Astrocyte (in vitro differentiated cells and primary cell): ENCODE results near the gene KCNG2. TPM values are rescaled to one million over a fixed set of nuclear protein-coding genes. Genes with fewer than 3 reads are reported as not detected.
"Not testable (repeated sequence)": the region's sequence is repeated elsewhere in the genome, so short reads cannot be mapped to it uniquely, and the experiment has no call there.

ENCODE experiments used
- DNase-seq: peaks from one replicate; pipeline ENCODE4 v3.0.0-alpha.2; 2010; ENCODE audit warnings: low read depth
- FAIRE-seq: peaks from 2 replicates; lab custom pipeline; 2011; peaks lifted over from hg19 to GRCh38; lab: Jason Lieb, UNC
- H2AFZ ChIP-seq: 2 replicates; pipeline ENCODE4 v1.6.0; 2012; ENCODE audit warnings: low read depth, low read length, inconsistent platforms
- H3K27ac ChIP-seq: 2 replicates; pipeline ENCODE4 v1.5.1; 2011; ENCODE audit warnings: low read depth, low read length, inconsistent platforms
- H3K27me3 ChIP-seq: 2 replicates; pipeline ENCODE4 v1.6.0; 2011; ENCODE audit warnings: low read length, inconsistent platforms; ENCODE audit not compliant: insufficient read depth
- H3K36me3 ChIP-seq: 2 replicates; pipeline ENCODE4 v1.5.1; 2011; ENCODE audit warnings: low read length, inconsistent platforms; ENCODE audit not compliant: insufficient read depth
- H3K4me1 ChIP-seq: 2 replicates; pipeline ENCODE4 v1.5.1; 2011; ENCODE audit warnings: low read length, inconsistent platforms; ENCODE audit not compliant: insufficient read depth
- H3K4me2 ChIP-seq: 2 replicates; pipeline ENCODE4 v1.6.0; 2012; ENCODE audit warnings: low read length, inconsistent platforms
- H3K4me3 ChIP-seq: 2 replicates; pipeline ENCODE4 v1.5.1; 2011; ENCODE audit warnings: low read depth, mild to moderate bottlenecking, low read length, inconsistent platforms; ENCODE audit not compliant: insufficient read depth
- H3K79me2 ChIP-seq: 2 replicates; pipeline ENCODE4 v1.6.0; 2012; ENCODE audit warnings: mild to moderate bottlenecking, low read length, inconsistent platforms; ENCODE audit not compliant: insufficient read depth
- H3K9ac ChIP-seq: 2 replicates; pipeline ENCODE4 v1.6.0; 2012; ENCODE audit warnings: mild to moderate bottlenecking, low read length, inconsistent platforms
- H3K9me3 ChIP-seq: 2 replicates; pipeline ENCODE4 v1.5.1; 2012; ENCODE audit warnings: low read depth, mild to moderate bottlenecking, low read length, inconsistent platforms; ENCODE audit not compliant: insufficient read depth
- H4K20me1 ChIP-seq: 2 replicates; pipeline ENCODE4 v1.6.0; 2012; ENCODE audit warnings: low read length, inconsistent platforms; ENCODE audit not compliant: insufficient read depth
- H3K27ac Mint-ChIP-seq: one replicate; pipeline ENCODE4 v1.8.0; 2021; ENCODE audit warnings: mild to moderate bottlenecking, mixed read lengths; ENCODE audit not compliant: unreplicated experiment
- H3K27me3 Mint-ChIP-seq: one replicate; pipeline ENCODE4 v1.8.0; 2021; ENCODE audit warnings: low read depth, mixed read lengths; ENCODE audit not compliant: unreplicated experiment
- H3K36me3 Mint-ChIP-seq: one replicate; pipeline ENCODE4 v1.8.0; 2021; ENCODE audit warnings: low read depth, mixed read lengths; ENCODE audit not compliant: unreplicated experiment
- H3K4me1 Mint-ChIP-seq: one replicate; pipeline ENCODE4 v1.8.0; 2021; ENCODE audit warnings: low read depth, mixed read lengths; ENCODE audit not compliant: unreplicated experiment
- H3K4me3 Mint-ChIP-seq: one replicate; pipeline ENCODE4 v1.8.0; 2021; ENCODE audit warnings: mild to moderate bottlenecking, moderate library complexity, mixed read lengths; ENCODE audit not compliant: unreplicated experiment
- H3K9me3 Mint-ChIP-seq: one replicate; pipeline ENCODE4 v1.8.0; 2021; ENCODE audit warnings: mild to moderate bottlenecking, mixed read lengths; ENCODE audit not compliant: unreplicated experiment
- EZH2 ChIP-seq: IDR thresholded peaks from 2 replicates; pipeline ENCODE4 v1.6.1; 2012; ENCODE audit warnings: mild to moderate bottlenecking, low read length, inconsistent platforms; ENCODE audit not compliant: insufficient read depth
- total RNA-seq: library from RNA; stranded (reverse); gene quantifications from 2 replicates; pipeline ENCODE4 v1.2.1, GENCODE V29; 2021
- TF ChIP-seq, protein P1 (sequence below): IDR thresholded peaks from 2 replicates; pipeline ENCODE4 v1.5.1; 2011; ENCODE audit warnings: low read depth, mild to moderate bottlenecking, inconsistent platforms, low read length, moderate library complexity; ENCODE audit not compliant: insufficient read depth

The KCNG2 gene
- total RNA-seq, 1 donor from 2014 or later: 0.16 TPM

DNA sequence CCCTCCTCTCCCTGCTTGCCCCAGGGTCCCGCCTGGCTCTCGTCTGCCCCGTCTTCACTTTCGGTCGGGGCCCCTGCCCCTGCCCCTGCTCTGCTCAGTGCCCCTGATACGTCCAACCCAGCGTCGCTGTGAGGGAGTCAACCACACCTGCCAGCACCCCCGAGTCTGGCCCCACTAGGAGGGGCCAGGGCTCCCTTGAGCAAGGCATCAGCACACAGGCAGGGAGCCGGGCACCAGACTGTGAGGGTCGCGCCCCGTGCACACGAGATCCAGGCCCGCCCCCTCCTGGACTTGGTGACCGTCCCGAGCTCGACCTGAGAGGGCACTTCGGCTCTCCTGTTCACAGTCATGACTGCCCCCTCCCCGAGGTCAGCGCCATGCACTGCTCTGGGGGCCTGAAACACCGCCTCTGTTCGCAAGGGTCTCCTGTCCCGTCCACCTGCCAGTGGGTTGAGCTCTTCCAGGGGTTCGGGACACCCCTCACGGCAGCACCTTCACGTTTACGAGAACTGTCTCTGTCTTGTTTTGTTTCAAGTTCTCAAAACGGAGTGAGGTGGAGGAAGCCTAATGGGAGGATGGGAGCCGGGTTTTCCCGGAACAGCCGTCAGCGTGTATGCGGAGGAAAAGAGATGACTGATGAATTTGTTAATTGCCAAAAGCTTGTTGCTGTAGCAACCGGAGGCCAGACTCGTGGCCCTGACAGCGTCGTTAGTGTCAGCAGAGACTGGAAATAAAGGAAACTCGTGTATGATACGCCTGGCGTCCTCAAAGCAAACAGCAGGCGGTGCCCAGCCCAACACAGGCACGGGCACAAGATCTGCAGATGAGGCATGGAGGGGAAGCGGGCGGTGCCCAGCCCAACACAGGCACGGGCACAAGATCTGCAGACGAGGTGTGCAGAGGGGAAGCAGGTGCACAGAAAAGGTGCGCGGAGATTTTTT, 48.2 kb upstream of the KCNG2 start:
- no peaks in the 10 kb centered on the region for H3K27me3 Mint-ChIP-seq
- Histone ChIP-seq H2AFZ (no peak overlapping the region), H3K4me1 (no peaks in the 10 kb centered on the region), H3K4me3 (no peak overlapping the region), H3K27me3 (no peaks in the 10 kb centered on the region), H3K79me2 (no peaks in the 10 kb centered on the region), H4K20me1 (peaks cover 18% of the 10 kb centered on the region), H3K36me3 (no peaks in the 10 kb centered on the region), H3K27ac (no peak overlapping the region), H3K9me3 (no peaks in the 10 kb centered on the region), H3K9ac (no peak overlapping the region), H3K4me2 (no peak overlapping the region)
- TF ChIP-seq EZH2: no peak
- TF ChIP-seq, protein P1, sequence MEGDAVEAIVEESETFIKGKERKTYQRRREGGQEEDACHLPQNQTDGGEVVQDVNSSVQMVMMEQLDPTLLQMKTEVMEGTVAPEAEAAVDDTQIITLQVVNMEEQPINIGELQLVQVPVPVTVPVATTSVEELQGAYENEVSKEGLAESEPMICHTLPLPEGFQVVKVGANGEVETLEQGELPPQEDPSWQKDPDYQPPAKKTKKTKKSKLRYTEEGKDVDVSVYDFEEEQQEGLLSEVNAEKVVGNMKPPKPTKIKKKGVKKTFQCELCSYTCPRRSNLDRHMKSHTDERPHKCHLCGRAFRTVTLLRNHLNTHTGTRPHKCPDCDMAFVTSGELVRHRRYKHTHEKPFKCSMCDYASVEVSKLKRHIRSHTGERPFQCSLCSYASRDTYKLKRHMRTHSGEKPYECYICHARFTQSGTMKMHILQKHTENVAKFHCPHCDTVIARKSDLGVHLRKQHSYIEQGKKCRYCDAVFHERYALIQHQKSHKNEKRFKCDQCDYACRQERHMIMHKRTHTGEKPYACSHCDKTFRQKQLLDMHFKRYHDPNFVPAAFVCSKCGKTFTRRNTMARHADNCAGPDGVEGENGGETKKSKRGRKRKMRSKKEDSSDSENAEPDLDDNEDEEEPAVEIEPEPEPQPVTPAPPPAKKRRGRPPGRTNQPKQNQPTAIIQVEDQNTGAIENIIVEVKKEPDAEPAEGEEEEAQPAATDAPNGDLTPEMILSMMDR: no peak
- DNase-seq (peak; percentile 29), FAIRE-seq (no peak)
- no peak overlapping the region for H3K27ac Mint-ChIP-seq
- no peak overlapping the region for H3K4me3 Mint-ChIP-seq
- peaks cover under 1% of the 10 kb centered on the region for H3K9me3 Mint-ChIP-seq
- H3K4me1 Mint-ChIP-seq: no peaks in the 10 kb centered on the region
- H3K36me3 Mint-ChIP-seq: peaks cover 14% of the 10 kb centered on the region

DNA sequence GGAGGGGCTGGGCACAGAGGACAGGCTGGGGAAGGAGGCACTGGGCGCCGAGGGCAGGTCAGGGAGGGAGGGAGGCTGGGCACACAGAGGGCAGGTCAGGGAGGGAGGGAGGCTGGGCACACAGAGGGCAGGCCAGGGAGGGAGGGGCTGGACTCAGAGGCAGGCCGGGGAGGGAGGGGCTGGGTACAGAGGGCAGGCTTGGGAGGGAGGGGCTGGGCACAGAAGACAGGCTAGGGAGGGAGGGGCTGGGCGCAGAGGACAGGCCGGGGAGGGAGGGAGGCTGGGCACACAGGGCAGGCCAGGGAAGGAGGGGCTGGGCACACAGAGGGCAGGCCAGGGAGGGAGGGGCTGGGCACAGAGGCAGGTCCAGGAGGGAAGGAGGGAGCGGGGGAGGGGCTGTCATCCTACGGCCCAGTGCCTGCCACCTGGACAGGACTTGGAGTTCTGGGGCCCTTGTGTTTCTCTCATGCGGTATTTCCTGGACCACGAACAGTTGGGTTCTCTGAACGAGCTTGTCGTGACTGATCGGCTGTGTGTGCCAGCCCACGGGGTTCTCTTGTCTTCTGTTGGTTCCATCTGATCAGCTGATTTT, 46.7 kb upstream of the KCNG2 start:
- Mint-ChIP-seq H3K9me3 (no peaks in the 10 kb centered on the region), H3K4me1 (no peaks in the 10 kb centered on the region), H3K36me3 (peaks cover 15% of the 10 kb centered on the region), H3K4me3 (no peak overlapping the region), H3K27ac (no peak overlapping the region), H3K27me3 (no peaks in the 10 kb centered on the region)
- no peak overlapping the region for H3K4me3 ChIP-seq
- H3K9me3 ChIP-seq: no peaks in the 10 kb centered on the region
- no peaks in the 10 kb centered on the region for H3K36me3 ChIP-seq
- H3K4me1 ChIP-seq: no peaks in the 10 kb centered on the region
- H3K79me2 ChIP-seq: no peaks in the 10 kb centered on the region
- no peaks in the 10 kb centered on the region for H3K27me3 ChIP-seq
- DNase-seq (no peak), FAIRE-seq (no peak)
- no peak overlapping the region for H2AFZ ChIP-seq
- no peak overlapping the region for H3K9ac ChIP-seq
- no peak for TF ChIP-seq EZH2
- TF ChIP-seq, protein P1: no peak
- peaks cover 18% of the 10 kb centered on the region for H4K20me1 ChIP-seq
- no peak overlapping the region for H3K27ac ChIP-seq
- no peak overlapping the region for H3K4me2 ChIP-seq

DNA sequence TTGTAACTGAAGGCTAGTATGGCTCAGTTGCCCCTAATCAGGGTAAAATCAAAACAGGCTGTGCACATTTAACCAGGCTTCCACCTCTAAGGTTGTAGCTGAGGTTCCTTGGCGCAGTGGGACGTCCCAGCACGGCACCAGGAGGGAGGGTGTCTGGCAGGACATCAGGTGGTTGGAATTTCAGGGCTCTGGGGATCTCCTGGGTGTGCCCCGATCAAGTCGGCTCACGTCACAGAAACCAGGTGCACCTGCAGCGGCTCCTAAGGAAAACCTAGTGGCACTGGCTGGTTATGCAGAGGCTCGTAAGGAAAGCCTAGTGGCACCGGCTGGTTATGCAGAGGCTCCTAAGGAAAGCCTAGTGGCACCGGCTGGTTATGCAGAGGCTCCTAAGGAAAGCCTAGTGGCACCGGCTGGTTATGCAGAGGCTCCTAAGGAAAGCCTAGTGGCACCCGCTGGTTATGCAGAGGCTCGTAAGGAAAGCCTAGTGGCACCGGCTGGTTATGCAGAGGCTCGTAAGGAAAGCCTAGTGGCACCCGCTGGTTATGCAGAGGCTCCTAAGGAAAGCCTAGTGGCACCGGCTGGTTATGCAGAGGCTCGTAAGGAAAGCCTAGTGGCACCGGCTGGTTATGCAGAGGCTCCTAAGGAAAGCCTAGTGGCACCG, 45.7 kb upstream of the KCNG2 start:
- not testable (repeated sequence) for H3K27me3 Mint-ChIP-seq, H3K4me3 Mint-ChIP-seq, H3K79me2 ChIP-seq

DNA sequence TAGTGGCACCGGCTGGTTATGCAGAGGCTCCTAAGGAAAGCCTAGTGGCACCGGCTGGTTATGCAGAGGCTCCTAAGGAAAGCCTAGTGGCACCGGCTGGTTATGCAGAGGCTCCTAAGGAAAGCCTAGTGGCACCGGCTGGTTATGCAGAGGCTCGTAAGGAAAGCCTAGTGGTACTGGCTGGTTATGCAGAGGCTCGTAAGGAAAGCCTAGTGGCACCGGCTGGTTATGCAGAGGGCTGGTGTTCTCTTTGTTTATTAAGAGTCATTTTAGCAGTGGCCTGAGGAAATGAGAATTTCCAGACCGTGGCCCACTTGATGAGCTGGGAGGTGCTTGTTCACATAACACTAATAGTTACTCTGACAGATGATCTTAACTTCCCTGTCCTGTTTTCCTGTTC, 44.8 kb upstream of the KCNG2 start:
- H2AFZ ChIP-seq, H3K4me1 Mint-ChIP-seq, H3K27me3 Mint-ChIP-seq, H3K36me3 ChIP-seq, H3K79me2 ChIP-seq, H3K27ac ChIP-seq, DNase-seq, H3K4me3 Mint-ChIP-seq, FAIRE-seq, H3K4me2 ChIP-seq, H3K4me3 ChIP-seq, H3K9ac ChIP-seq, H3K9me3 Mint-ChIP-seq, H3K27me3 ChIP-seq, H3K27ac Mint-ChIP-seq, H3K4me1 ChIP-seq, H3K9me3 ChIP-seq: not testable (repeated sequence)
- H3K36me3 Mint-ChIP-seq: peaks cover 27% of the 10 kb centered on the region
- H4K20me1 ChIP-seq: peaks cover 18% of the 10 kb centered on the region

More for the DNA sequence above, 45.7 kb upstream of the KCNG2 start:
- not testable (repeated sequence) for H3K4me3 ChIP-seq, H3K4me1 ChIP-seq, H2AFZ ChIP-seq, H3K9me3 Mint-ChIP-seq, DNase-seq, H3K4me1 Mint-ChIP-seq, H3K27ac ChIP-seq, FAIRE-seq, H3K9ac ChIP-seq, H3K27me3 ChIP-seq, H3K36me3 ChIP-seq, H3K4me2 ChIP-seq, H3K27ac Mint-ChIP-seq, H3K9me3 ChIP-seq
- peaks cover 18% of the 10 kb centered on the region for H4K20me1 ChIP-seq
- H3K36me3 Mint-ChIP-seq: peaks cover 22% of the 10 kb centered on the region
